ENCODE measurements around the gene MFN2.
"Not testable (repeated sequence)": the region's sequence is repeated elsewhere in the genome, so short reads cannot be mapped to it uniquely, and the experiment has no call there.

- TF ChIP-seq EZH2 (IDR thresholded peaks at IDR 0.05; ENCODE audit: low read depth, unreplicated experiment); POLR2AphosphoS5 (IDR thresholded peaks at IDR 0.05; ENCODE audit: low read depth); JUNB (IDR thresholded peaks at IDR 0.05; ENCODE audit: unreplicated experiment); CTCF (conservative IDR thresholded peaks at IDR 0.05; ENCODE audit: low read depth in 2 of 2); EZH2phosphoT487 (IDR thresholded peaks at IDR 0.05; ENCODE audit: unreplicated experiment); CREB1 (CRISPR knock-in tag; IDR thresholded peaks at IDR 0.05; ENCODE audit: low read depth); ZNF114 (CRISPR knock-in tag; IDR thresholded peaks at IDR 0.05); ZNF331 (CRISPR knock-in tag; IDR thresholded peaks at IDR 0.05; ENCODE audit: low read depth): not testable (repeated sequence)
- TF ChIP-seq, protein P1, sequence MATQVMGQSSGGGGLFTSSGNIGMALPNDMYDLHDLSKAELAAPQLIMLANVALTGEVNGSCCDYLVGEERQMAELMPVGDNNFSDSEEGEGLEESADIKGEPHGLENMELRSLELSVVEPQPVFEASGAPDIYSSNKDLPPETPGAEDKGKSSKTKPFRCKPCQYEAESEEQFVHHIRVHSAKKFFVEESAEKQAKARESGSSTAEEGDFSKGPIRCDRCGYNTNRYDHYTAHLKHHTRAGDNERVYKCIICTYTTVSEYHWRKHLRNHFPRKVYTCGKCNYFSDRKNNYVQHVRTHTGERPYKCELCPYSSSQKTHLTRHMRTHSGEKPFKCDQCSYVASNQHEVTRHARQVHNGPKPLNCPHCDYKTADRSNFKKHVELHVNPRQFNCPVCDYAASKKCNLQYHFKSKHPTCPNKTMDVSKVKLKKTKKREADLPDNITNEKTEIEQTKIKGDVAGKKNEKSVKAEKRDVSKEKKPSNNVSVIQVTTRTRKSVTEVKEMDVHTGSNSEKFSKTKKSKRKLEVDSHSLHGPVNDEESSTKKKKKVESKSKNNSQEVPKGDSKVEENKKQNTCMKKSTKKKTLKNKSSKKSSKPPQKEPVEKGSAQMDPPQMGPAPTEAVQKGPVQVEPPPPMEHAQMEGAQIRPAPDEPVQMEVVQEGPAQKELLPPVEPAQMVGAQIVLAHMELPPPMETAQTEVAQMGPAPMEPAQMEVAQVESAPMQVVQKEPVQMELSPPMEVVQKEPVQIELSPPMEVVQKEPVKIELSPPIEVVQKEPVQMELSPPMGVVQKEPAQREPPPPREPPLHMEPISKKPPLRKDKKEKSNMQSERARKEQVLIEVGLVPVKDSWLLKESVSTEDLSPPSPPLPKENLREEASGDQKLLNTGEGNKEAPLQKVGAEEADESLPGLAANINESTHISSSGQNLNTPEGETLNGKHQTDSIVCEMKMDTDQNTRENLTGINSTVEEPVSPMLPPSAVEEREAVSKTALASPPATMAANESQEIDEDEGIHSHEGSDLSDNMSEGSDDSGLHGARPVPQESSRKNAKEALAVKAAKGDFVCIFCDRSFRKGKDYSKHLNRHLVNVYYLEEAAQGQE (IDR thresholded peaks at IDR 0.05; ENCODE audit: unreplicated experiment), result not testable (repeated sequence)
- TF ChIP-seq, protein P2, sequence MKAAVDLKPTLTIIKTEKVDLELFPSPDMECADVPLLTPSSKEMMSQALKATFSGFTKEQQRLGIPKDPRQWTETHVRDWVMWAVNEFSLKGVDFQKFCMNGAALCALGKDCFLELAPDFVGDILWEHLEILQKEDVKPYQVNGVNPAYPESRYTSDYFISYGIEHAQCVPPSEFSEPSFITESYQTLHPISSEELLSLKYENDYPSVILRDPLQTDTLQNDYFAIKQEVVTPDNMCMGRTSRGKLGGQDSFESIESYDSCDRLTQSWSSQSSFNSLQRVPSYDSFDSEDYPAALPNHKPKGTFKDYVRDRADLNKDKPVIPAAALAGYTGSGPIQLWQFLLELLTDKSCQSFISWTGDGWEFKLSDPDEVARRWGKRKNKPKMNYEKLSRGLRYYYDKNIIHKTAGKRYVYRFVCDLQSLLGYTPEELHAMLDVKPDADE (IDR thresholded peaks at IDR 0.05), result not testable (repeated sequence)
These were observed 59.7 kb downstream of the MFN2 start for GRCh38 chr1:12039824-12040456.
